NB4 (cell line): Measurements from ENCODE around the gene NUAK2.

Experiments used
- DNase-seq: peaks from one replicate; pipeline ENCODE4 v3.0.0; 2010; ENCODE audit warnings: low read depth
- H3K4me3 ChIP-seq: one replicate; pipeline ENCODE4 v1.5.1; 2011; ENCODE audit warnings: mild to moderate bottlenecking, low read depth, low read length, moderate library complexity
- MAX ChIP-seq: IDR thresholded peaks from 2 replicates; pipeline ENCODE4 v1.6.1; 2011; ENCODE audit warnings: low read depth, low read length
- MYC ChIP-seq: IDR thresholded peaks from 2 replicates; pipeline ENCODE4 v1.6.1; 2011; ENCODE audit warnings: low read depth, low read length
- POLR2A ChIP-seq: IDR thresholded peaks from 2 replicates; pipeline ENCODE4 v1.6.1; 2011; ENCODE audit warnings: mild to moderate bottlenecking; ENCODE audit not compliant: insufficient read length; ENCODE audit errors: extremely low read depth
- TF ChIP-seq, protein P1 (sequence below): IDR thresholded peaks from one replicate; pipeline ENCODE4 v1.5.1; 2012; ENCODE audit warnings: low read depth, low read length

NUAK2 gene

GRCh38 chr1:205271277-205271676, 50.3 kb downstream of the NUAK2 start:
- no peak for DNase-seq
- no peak overlapping the region for H3K4me3 ChIP-seq
- TF ChIP-seq MAX = no peak
- TF ChIP-seq MYC = no peak
- no peak for TF ChIP-seq POLR2A
- TF ChIP-seq, protein P1, sequence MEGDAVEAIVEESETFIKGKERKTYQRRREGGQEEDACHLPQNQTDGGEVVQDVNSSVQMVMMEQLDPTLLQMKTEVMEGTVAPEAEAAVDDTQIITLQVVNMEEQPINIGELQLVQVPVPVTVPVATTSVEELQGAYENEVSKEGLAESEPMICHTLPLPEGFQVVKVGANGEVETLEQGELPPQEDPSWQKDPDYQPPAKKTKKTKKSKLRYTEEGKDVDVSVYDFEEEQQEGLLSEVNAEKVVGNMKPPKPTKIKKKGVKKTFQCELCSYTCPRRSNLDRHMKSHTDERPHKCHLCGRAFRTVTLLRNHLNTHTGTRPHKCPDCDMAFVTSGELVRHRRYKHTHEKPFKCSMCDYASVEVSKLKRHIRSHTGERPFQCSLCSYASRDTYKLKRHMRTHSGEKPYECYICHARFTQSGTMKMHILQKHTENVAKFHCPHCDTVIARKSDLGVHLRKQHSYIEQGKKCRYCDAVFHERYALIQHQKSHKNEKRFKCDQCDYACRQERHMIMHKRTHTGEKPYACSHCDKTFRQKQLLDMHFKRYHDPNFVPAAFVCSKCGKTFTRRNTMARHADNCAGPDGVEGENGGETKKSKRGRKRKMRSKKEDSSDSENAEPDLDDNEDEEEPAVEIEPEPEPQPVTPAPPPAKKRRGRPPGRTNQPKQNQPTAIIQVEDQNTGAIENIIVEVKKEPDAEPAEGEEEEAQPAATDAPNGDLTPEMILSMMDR = no peak

GRCh38 chr1:205270764-205271163, 50.8 kb downstream of the NUAK2 start:
- H3K4me3 ChIP-seq = no peak overlapping the region
- TF ChIP-seq POLR2A (no peak), MAX (no peak), MYC (no peak)
- TF ChIP-seq, protein P1 = no peak
- no peak for DNase-seq

GRCh38 chr1:205270271-205270670, 51.3 kb downstream of the NUAK2 start:
- no peak for TF ChIP-seq MYC
- no peak for TF ChIP-seq MAX
- TF ChIP-seq, protein P1 = no peak
- TF ChIP-seq POLR2A = no peak
- DNase-seq = no peak
- no peak overlapping the region for H3K4me3 ChIP-seq

GRCh38 chr1:205269711-205270110, 51.8 kb downstream of the NUAK2 start:
- H3K4me3 ChIP-seq = no peak overlapping the region
- no peak for DNase-seq
- TF ChIP-seq MAX (no peak), POLR2A (no peak), MYC (no peak)
- TF ChIP-seq, protein P1 = no peak

DNA sequence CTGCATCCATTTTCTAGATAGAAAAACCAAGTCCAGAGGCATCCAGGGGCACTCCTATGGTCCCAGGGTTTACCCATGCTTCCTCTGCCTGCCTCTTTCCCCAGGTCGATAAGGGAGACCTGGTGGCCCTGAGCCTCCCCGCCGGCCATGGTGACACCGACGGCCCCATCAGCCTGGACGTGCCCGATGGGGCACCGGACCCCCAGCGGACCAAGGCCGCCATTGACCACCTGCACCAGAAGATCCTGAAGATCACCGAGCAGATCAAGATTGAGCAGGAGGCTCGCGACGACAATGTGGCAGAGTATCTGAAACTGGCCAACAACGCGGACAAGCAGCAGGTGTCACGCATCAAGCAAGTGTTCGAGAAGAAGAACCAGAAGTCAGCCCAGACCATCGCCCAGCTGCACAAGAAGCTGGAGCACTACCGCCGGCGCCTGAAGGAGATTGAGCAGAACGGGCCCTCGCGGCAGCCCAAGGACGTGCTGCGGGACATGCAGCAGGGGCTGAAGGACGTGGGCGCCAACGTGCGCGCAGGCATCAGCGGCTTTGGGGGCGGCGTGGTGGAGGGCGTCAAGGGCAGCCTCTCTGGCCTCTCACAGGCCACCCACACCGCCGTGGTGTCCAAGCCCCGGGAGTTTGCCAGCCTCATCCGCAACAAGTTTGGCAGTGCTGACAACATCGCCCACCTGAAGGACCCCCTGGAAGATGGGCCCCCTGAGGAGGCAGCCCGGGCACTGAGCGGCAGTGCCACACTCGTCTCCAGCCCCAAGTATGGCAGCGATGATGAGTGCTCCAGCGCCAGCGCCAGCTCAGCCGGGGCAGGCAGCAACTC, 52.5 kb downstream of the NUAK2 start:
- no peak for DNase-seq
- H3K4me3 ChIP-seq = no peak overlapping the region
- TF ChIP-seq MYC = no peak
- TF ChIP-seq MAX = no peak
- TF ChIP-seq, protein P1 = no peak
- no peak for TF ChIP-seq POLR2A
